ENCODE data around the gene PRR23C. TPM values are rescaled to one million over a fixed set of nuclear protein-coding genes. Genes with fewer than 3 reads are reported as not detected.
"Not testable (repeated sequence)": the region's sequence is repeated elsewhere in the genome, so short reads cannot be mapped to it uniquely, and the experiment has no call there.

The PRR23C gene
- total RNA-seq, 3 donors from 2014 or later (not counting 1 experiment from before 2014, with no cell fraction given), result not detected

- Mint-ChIP-seq H3K36me3 (no peaks in the 10 kb centered on the region), H3K27ac (no peak overlapping the region), H3K9me3 (peaks cover 7 to 10% of the 10 kb centered on the region in 2 donors), H3K4me3 (no peak overlapping the region), H3K4me1 (no peaks in the 10 kb centered on the region), H3K27me3 (ENCODE audit: low read depth in 2 of 2) (peaks cover 0 to 9% of the 10 kb centered on the region in 2 donors)
- DNase-seq (no peak), ATAC-seq (no peak)
- no peak overlapping the region for H3K4me3 ChIP-seq (ENCODE audit: low read length)
- no peak overlapping the region for H3K27ac ChIP-seq (ENCODE audit: low read length)
- no peaks in the 10 kb centered on the region for H3K36me3 ChIP-seq (ENCODE audit: control insufficient read depth, insufficient read depth, low read length)
- intact Hi-C loops (cut with micrococcal nuclease), result no loop called here
- H3K27me3 ChIP-seq (ENCODE audit: control insufficient read depth, insufficient read depth, low read length), result no peaks in the 10 kb centered on the region
- no peak for TF ChIP-seq CTCF (IDR thresholded peaks at IDR 0.05)
- H3K9me3 ChIP-seq (ENCODE audit: control insufficient read depth, insufficient read depth, low read length), result no peaks in the 10 kb centered on the region
- H3K4me1 ChIP-seq (ENCODE audit: control insufficient read depth, insufficient read depth, low read length), result no peaks in the 10 kb centered on the region
- 94% methylated on average over 2 of the region's 2 CpGs for WGBS (ENCODE audit: insufficient coverage)
These were observed 12.2 kb downstream of the PRR23C start for GRCh38 chr3:139032326-139033002.

GRCh38 chr3:139030576-139030975, 14.1 kb downstream of the PRR23C start:
- H3K27me3 Mint-ChIP-seq (ENCODE audit: low read depth in 2 of 2); H3K4me3 ChIP-seq (ENCODE audit: low read length); H3K36me3 ChIP-seq (ENCODE audit: control insufficient read depth, insufficient read depth, low read length); H3K36me3 Mint-ChIP-seq; H3K27ac ChIP-seq (ENCODE audit: low read length); H3K27me3 ChIP-seq (ENCODE audit: control insufficient read depth, insufficient read depth, low read length); H3K27ac Mint-ChIP-seq; ATAC-seq; H3K4me1 ChIP-seq (ENCODE audit: control insufficient read depth, insufficient read depth, low read length); H3K9me3 Mint-ChIP-seq; intact Hi-C loops (cut with micrococcal nuclease); H3K9me3 ChIP-seq (ENCODE audit: control insufficient read depth, insufficient read depth, low read length); DNase-seq; H3K4me1 Mint-ChIP-seq; H3K4me3 Mint-ChIP-seq: not testable (repeated sequence)

GRCh38 chr3:139024968-139025367, 19.7 kb downstream of the PRR23C start:
- Mint-ChIP-seq H3K4me3 (no peak overlapping the region), H3K4me1 (no peaks in the 10 kb centered on the region), H3K36me3 (no peaks in the 10 kb centered on the region), H3K27ac (no peak overlapping the region), H3K27me3 (ENCODE audit: low read depth in 2 of 2) (no peaks in the 10 kb centered on the region), H3K9me3 (peaks cover 3 to 5% of the 10 kb centered on the region in 2 donors)
- Histone ChIP-seq H3K27me3 (ENCODE audit: control insufficient read depth, insufficient read depth, low read length) (no peaks in the 10 kb centered on the region), H3K9me3 (ENCODE audit: control insufficient read depth, insufficient read depth, low read length) (no peaks in the 10 kb centered on the region), H3K4me1 (ENCODE audit: control insufficient read depth, insufficient read depth, low read length) (no peaks in the 10 kb centered on the region), H3K27ac (ENCODE audit: low read length) (no peak overlapping the region), H3K4me3 (ENCODE audit: low read length) (no peak overlapping the region), H3K36me3 (ENCODE audit: control insufficient read depth, insufficient read depth, low read length) (no peaks in the 10 kb centered on the region)
- DNase-seq (no peak), ATAC-seq (no peak)
- TF ChIP-seq CTCF (IDR thresholded peaks at IDR 0.05), result no peak
- WGBS (ENCODE audit: insufficient coverage), result 93% methylated on average over 2 of the region's 2 CpGs
- intact Hi-C loops (cut with micrococcal nuclease), result no loop called here

GRCh38 chr3:139020868-139021234, 23.8 kb downstream of the PRR23C start, which contains the start of gene PRR23B:
Gene PRR23B (minus strand): TSS chr3:139020926. CDS start chr3:139020661, 265 bp downstream.
- no peak for TF ChIP-seq CTCF (IDR thresholded peaks at IDR 0.05)
- 74% methylated on average over 17 of the region's 19 CpGs for WGBS (ENCODE audit: insufficient coverage)
- no peaks in the 10 kb centered on the region for H3K4me1 Mint-ChIP-seq
- no peak within 1 kb of the TSS for H3K4me3 Mint-ChIP-seq
- no peak within 1 kb of the TSS for H3K27ac Mint-ChIP-seq
- no peak for DNase-seq
- ATAC-seq, result no peak
- Histone ChIP-seq H3K4me3 (ENCODE audit: low read length) (no peak within 1 kb of the TSS), H3K27ac (ENCODE audit: low read length) (no peak within 1 kb of the TSS), H3K27me3 (ENCODE audit: control insufficient read depth, insufficient read depth, low read length) (no peaks in the 10 kb centered on the region), H3K36me3 (ENCODE audit: control insufficient read depth, insufficient read depth, low read length) (no peaks in the 10 kb centered on the region), H3K9me3 (ENCODE audit: control insufficient read depth, insufficient read depth, low read length) (no peaks in the 10 kb centered on the region), H3K4me1 (ENCODE audit: control insufficient read depth, insufficient read depth, low read length) (no peaks in the 10 kb centered on the region)
- peaks cover 4% of the 10 kb centered on the region in 2 donors for H3K9me3 Mint-ChIP-seq
- intact Hi-C loops (cut with micrococcal nuclease), result no loop called here
- peaks cover 0 to 8% of the 10 kb centered on the region in 2 donors for H3K27me3 Mint-ChIP-seq (ENCODE audit: low read depth in 2 of 2)
- H3K36me3 Mint-ChIP-seq, result no peaks in the 10 kb centered on the region
